Measurements from ENCODE around the gene TTLL10. TPM values are rescaled to one million over a fixed set of nuclear protein-coding genes. Genes with fewer than 3 reads are reported as not detected.

Gene TTLL10
- total RNA-seq, 1 donor from 2014 or later, result not detected

DNA sequence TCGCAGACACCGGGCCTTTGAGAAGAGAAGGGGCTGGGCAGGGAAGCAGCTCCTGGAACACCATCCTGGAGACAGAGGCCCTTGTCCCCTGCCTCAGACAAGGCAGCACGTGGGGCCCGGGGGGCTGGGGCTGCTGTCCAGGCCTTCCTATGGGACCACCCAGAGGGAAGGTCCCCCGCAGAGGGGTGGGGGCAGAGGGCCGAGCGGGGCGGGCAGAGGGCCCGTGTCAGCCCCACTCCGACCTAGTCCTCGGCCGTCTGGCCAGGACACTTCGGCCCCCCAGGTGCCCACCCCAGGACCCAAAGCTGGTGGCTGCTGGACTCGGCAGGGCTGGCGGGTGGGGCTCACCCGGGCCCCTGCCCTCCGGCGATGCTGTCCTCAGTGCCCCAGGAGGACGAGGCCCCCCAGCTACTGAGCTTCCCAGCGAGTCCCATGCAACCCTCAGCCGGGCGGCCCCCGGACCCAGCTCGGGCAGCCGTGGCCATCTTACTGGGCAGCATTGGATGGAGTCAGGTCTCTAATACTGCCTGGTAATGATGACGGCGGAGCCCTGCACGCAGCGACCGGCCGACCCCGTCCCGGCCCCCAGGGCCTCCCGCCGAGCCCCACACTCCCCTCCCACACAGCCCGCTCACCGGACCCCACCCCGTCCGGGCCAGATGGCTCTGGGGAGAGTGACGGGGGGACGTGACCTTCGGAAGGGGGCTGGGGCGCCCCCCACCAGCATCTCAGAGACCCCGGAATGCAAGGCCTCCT lies 6.9 kb upstream of the TTLL10 start:
- ATAC-seq, result no peak
- TF ChIP-seq, protein P1, sequence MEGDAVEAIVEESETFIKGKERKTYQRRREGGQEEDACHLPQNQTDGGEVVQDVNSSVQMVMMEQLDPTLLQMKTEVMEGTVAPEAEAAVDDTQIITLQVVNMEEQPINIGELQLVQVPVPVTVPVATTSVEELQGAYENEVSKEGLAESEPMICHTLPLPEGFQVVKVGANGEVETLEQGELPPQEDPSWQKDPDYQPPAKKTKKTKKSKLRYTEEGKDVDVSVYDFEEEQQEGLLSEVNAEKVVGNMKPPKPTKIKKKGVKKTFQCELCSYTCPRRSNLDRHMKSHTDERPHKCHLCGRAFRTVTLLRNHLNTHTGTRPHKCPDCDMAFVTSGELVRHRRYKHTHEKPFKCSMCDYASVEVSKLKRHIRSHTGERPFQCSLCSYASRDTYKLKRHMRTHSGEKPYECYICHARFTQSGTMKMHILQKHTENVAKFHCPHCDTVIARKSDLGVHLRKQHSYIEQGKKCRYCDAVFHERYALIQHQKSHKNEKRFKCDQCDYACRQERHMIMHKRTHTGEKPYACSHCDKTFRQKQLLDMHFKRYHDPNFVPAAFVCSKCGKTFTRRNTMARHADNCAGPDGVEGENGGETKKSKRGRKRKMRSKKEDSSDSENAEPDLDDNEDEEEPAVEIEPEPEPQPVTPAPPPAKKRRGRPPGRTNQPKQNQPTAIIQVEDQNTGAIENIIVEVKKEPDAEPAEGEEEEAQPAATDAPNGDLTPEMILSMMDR (IDR thresholded peaks at IDR 0.05), result no peak
- H3K4me3 ChIP-seq, result no peak overlapping the region
- intact Hi-C loops (cut with DNase I), result no loop called here
- H3K9me3 ChIP-seq, result no peaks in the 10 kb centered on the region
- no peaks in the 10 kb centered on the region for H3K36me3 ChIP-seq
- H3K27me3 ChIP-seq, result peaks cover 27% of the 10 kb centered on the region
- no peak for DNase-seq
- H3K4me1 ChIP-seq, result peaks cover 4% of the 10 kb centered on the region
- H3K27ac ChIP-seq, result no peak overlapping the region

DNA sequence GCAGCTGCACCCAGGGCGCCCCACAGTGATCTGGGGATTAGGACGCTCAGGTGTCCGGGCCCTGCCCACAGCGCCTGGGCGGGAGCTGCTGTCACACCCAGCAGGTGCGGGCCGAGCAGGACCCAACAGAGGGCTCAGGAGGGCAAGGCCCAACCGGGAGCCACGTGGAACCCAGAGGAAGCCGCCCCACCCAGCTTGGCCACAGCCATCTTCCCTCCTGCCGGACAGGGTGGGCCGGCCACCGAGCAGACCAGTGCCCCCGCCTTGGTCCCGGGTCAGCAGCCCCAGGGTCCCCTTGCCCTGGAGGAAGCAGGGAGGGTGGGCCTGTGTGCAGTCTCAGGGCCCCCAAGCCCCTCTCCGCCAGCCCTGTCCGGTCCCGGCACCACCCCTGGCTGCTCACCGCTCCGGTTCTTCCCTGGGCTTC lies 6.3 kb upstream of the TTLL10 start:
- DNase-seq (no peak), ATAC-seq (no peak)
- intact Hi-C loops (cut with DNase I), result no loop called here
- Histone ChIP-seq H3K36me3 (no peaks in the 10 kb centered on the region), H3K27ac (no peak overlapping the region), H3K4me1 (peaks cover 4% of the 10 kb centered on the region), H3K4me3 (no peak overlapping the region), H3K9me3 (no peaks in the 10 kb centered on the region), H3K27me3 (peaks cover 33% of the 10 kb centered on the region)
- TF ChIP-seq, protein P1 (IDR thresholded peaks at IDR 0.05), result no peak

DNA sequence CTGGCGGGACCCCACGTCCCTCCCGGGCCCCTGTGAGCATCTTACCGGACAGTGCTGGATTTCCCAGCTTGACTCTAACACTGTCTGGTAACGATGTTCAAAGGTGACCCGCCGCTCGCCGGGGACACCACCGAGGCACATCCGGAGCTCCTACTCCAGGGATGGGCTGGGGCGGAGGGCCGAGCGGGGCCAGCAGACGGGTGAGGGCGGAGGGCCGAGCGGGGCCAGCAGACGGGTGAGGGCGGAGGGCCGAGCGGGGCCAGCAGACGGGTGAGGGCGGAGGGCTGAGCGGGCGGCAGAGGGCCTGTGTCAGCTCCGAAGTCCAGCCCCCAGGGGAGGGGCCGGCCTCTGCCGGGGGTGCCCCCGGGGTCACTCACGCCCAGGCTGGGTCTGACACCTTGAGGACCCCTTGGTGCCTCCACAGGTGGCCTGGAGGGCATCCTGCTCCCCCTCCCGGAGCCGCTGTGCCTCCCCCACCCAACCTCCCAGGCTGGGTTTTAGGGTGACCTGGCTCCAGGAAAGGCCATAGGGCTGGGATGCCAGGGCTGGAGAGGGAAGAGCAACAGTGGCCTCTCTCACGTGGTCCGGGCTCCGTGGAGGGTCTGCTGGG lies 5.7 kb upstream of the TTLL10 start:
- intact Hi-C loops (cut with DNase I), result no loop called here
- Histone ChIP-seq H3K27ac (no peak overlapping the region), H3K9me3 (no peaks in the 10 kb centered on the region), H3K27me3 (peaks cover 38% of the 10 kb centered on the region), H3K4me1 (peaks cover 4% of the 10 kb centered on the region), H3K36me3 (no peaks in the 10 kb centered on the region), H3K4me3 (no peak overlapping the region)
- TF ChIP-seq, protein P1 (IDR thresholded peaks at IDR 0.05), result no peak
- ATAC-seq (no peak), DNase-seq (no peak)

DNA sequence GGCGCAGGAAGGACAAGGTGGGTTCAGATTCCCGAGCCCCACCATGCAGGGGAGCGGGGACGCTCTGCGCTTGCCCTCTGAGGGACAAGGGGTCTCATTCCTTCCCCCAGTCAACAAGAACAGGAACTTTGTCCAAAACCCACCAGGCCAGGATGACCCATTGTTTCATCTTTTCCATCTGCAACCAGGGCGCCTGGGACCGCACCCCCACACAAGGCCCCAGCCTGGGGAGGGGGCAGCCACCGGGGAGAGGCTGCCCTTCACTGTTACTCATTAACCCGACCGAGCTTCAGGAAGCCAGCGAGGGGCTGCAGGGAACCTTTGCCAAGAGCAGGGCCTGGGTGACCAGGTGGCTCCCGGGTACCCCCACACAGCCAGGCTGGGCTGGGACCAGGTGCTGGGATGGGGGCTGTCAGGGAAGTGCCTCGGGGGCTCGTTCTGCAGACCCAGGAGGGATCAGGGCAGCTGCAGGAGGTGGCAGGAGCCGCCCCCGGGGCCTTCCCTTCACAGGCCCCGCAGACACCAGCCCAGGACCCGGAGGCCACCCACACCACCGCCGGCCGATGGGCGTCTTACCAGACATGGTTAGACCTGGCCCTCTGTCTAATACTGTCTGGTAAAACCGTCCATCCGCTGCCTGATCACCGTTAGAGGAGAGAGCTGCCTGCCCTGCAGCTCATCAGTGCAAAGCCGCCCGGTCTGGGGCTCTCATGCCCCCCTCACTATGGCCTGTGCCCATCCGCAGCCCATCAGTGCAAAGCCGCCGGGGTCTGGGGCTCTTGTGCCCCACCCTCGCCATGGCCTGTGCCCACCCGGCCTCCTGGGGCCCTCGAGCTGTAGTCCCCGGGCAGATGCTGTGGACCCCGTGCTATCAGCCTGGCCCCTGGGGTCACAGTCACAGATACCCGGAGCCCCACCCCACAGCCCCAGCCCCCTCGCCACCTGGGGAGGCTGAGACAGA lies 4.9 kb upstream of the TTLL10 start:
- Histone ChIP-seq H3K36me3 (no peaks in the 10 kb centered on the region), H3K27ac (no peak overlapping the region), H3K4me3 (no peak overlapping the region), H3K27me3 (peaks cover 46% of the 10 kb centered on the region), H3K9me3 (no peaks in the 10 kb centered on the region), H3K4me1 (peaks cover 4% of the 10 kb centered on the region)
- no peak for DNase-seq
- ATAC-seq, result no peak
- intact Hi-C loops (cut with DNase I), result no loop called here
- TF ChIP-seq, protein P1 (IDR thresholded peaks at IDR 0.05), result no peak

DNA sequence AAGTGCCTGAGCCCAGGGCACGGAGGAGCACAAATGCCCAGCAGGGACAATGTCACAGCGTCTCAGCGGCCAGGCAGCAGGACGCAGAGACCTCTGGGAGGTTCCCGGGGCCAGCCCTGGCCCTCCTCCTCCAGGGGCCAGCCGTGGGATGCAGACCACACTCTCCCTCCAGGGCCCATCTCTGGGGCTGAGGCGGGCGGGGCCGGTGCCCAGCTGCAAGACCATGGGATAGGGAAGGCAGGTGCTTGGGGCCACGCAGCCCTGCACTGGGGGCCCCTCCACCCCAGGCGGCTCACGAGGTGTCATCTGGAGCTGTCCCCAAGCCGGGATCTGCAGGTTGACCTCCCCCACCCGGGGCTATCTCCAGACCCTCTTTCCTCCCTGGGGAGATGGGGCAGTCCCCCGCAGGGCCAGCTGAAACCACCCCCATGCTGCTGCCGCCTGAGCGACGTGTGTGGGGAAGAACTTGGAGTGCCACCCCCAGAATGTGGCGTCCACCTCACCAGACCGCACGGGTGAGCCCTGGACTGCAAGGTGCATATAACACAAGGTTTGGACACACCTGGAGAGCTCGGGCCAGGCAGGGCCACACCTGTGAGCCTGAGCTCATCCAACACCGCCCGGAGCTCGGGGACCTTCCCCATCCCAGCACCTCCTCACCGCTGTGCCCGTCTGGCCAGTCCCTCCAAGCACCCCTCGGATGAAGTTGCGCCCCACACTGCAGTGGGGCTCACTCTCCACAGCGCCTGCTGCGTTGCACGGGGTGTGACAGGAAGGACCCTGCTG lies 4.1 kb upstream of the TTLL10 start:
- Histone ChIP-seq H3K27ac (no peak overlapping the region), H3K9me3 (no peaks in the 10 kb centered on the region), H3K36me3 (no peaks in the 10 kb centered on the region), H3K27me3 (peaks cover 51% of the 10 kb centered on the region), H3K4me3 (no peak overlapping the region), H3K4me1 (peaks cover 4% of the 10 kb centered on the region)
- ATAC-seq (no peak), DNase-seq (no peak)
- intact Hi-C loops (cut with DNase I), result no loop called here
- TF ChIP-seq, protein P1 (IDR thresholded peaks at IDR 0.05), result no peak
